IPS-20b (cell line): ENCODE data around the gene NUP210.

Source experiments
- H3K27ac ChIP-seq: one replicate; pipeline ENCODE4 v1.5.1; 2013; ENCODE audit warnings: low read length
- H3K27me3 ChIP-seq: 2 replicates; pipeline ENCODE4 v1.6.1; 2013; ENCODE audit warnings: mild to moderate bottlenecking, low read length, inconsistent platforms; ENCODE audit not compliant: insufficient read depth
- H3K36me3 ChIP-seq: 2 replicates; pipeline ENCODE4 v1.6.1; 2013; ENCODE audit warnings: low read depth, mild to moderate bottlenecking, inconsistent platforms, low read length, moderate library complexity; ENCODE audit not compliant: insufficient read depth
- H3K4me1 ChIP-seq: 2 replicates; pipeline ENCODE4 v1.6.1; 2013; ENCODE audit warnings: mild to moderate bottlenecking, control low read depth, inconsistent platforms, low read length, moderate library complexity; ENCODE audit not compliant: insufficient read depth
- H3K4me3 ChIP-seq: 2 replicates; pipeline ENCODE4 v1.5.1; 2013; ENCODE audit warnings: mild to moderate bottlenecking, low read length, inconsistent platforms
- H3K9ac ChIP-seq: 2 replicates; pipeline ENCODE4 v1.6.1; 2013; ENCODE audit warnings: low read depth, mild to moderate bottlenecking, inconsistent platforms, low read length, moderate library complexity
- H3K9me3 ChIP-seq: 2 replicates; pipeline ENCODE4 v1.6.1; 2013; ENCODE audit warnings: mild to moderate bottlenecking, low read depth, low read length, inconsistent platforms; ENCODE audit not compliant: insufficient read depth

NUP210 gene

GRCh38 chr3:13427662-13428603 lies 7.8 kb upstream of the NUP210 start:
- Histone ChIP-seq H3K27me3 (no peaks in the 10 kb centered on the region), H3K27ac (no peak overlapping the region), H3K4me1 (no peaks in the 10 kb centered on the region), H3K9me3 (peaks cover 4% of the 10 kb centered on the region; the same call in 1 of the 2 replicates), H3K36me3 (no peaks in the 10 kb centered on the region), H3K4me3 (no peak overlapping the region), H3K9ac (no peak overlapping the region)

DNA sequence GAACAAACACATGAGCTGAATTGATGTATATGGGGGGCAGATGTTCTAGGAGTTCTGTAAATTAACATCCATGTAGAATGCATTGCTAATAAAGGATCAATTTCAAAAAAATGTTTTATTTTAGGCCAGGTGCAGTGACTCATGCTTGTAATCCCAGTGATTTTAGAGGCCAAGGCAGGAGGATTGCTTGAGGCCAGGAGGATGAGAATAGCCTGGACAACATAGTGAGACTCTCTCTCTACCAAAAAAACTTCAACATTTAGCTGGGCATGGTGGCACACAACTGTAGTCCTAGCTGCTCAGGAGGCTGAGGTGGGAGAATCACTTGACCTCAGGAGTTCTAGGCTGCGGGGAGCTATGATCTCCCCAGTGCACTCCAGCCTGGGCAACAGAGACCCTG lies 6.5 kb upstream of the NUP210 start:
- peaks cover under 1% of the 10 kb centered on the region; the same call in 1 of the 2 replicates for H3K27me3 ChIP-seq
- no peak overlapping the region for H3K4me3 ChIP-seq
- no peaks in the 10 kb centered on the region for H3K4me1 ChIP-seq
- no peaks in the 10 kb centered on the region for H3K9me3 ChIP-seq
- H3K27ac ChIP-seq: no peak overlapping the region
- H3K9ac ChIP-seq: no peak overlapping the region
- H3K36me3 ChIP-seq: no peaks in the 10 kb centered on the region

- Histone ChIP-seq H3K36me3 (no peaks in the 10 kb centered on the region), H3K27me3 (peaks cover 10% of the 10 kb centered on the region), H3K4me1 (peaks cover 8% of the 10 kb centered on the region), H3K9me3 (no peaks in the 10 kb centered on the region), H3K4me3 (no peak overlapping the region), H3K9ac (no peak overlapping the region), H3K27ac (no peak overlapping the region)
These were observed 5.6 kb upstream of the NUP210 start for GRCh38 chr3:13425689-13426088.

DNA sequence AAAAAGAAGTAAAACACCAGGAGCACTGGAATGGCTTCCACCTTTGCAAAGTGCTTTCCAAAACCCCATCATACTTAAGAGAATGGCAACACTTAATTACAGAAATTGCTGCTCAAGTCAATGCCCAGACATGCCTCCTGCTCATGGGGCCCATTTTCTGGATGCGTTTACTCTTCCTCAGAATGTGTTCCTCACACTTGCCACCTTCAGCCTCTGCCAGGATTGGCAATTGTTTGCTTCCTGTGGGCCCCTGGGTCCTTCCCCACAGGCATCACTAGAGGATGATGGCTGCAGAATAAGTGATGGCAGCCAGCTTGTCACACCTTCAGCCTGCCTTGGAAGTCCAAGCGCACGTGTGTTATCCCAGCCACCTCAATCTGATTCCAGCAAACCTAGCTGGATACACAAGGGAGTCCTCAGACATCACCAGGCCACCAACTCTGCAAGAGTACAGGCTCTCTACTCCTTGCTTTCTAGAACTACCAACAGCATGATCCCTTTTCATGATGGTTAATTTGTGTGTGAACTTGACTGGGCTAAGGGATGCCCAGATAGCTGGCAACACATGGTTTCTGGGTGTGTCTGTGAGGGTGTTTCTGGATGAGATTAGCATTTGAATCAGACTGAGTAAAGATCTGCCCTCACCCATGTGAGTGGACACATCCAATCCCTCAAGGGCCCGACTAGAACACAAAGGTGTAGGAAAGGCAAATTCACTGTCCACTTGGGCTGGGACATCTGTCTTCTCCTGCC lies 4.9 kb upstream of the NUP210 start:
- H3K27me3 ChIP-seq: peaks cover 12% of the 10 kb centered on the region
- H3K9me3 ChIP-seq: no peaks in the 10 kb centered on the region
- no peak overlapping the region for H3K27ac ChIP-seq
- H3K36me3 ChIP-seq: no peaks in the 10 kb centered on the region
- peaks cover 9% of the 10 kb centered on the region for H3K4me1 ChIP-seq
- no peak overlapping the region for H3K9ac ChIP-seq
- H3K4me3 ChIP-seq: no peak overlapping the region

DNA sequence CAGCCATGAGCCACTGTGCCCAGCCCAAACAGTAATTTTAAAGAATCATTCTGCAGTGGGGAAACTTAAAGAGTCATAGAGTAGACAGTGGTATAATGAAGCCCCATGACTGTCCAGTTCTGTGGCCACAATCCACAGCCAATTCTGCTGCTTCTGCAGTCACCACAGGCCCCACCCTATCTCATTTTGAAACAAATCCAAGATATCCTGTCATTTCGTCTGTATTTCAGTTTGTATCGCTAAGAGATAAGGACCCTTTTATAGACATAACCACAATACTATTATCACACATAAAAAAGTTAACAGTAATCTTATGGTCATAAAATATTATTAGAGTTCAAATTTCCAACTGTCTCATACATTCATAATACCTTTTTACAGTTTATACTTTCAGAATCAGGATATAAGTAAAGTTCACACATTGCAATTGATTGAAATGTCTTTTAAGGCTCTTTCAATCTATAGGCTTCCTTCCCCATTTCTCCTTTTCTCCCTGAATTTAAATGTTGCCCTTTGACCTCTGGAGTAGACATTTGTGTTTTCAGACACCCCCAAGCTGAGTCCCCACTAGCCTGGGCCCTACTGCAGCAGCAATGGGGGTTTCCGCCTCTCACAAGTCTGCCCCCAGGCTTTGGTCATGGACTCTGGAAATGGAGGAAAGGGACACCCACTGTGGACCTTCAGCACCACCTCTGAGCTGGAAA lies 4.2 kb upstream of the NUP210 start:
- Histone ChIP-seq H3K4me1 (peaks cover 9% of the 10 kb centered on the region), H3K27me3 (peaks cover 14% of the 10 kb centered on the region), H3K27ac (no peak overlapping the region), H3K9me3 (no peaks in the 10 kb centered on the region), H3K9ac (no peak overlapping the region), H3K36me3 (no peaks in the 10 kb centered on the region), H3K4me3 (no peak overlapping the region)

- Histone ChIP-seq H3K9me3 (no peaks in the 10 kb centered on the region), H3K27ac (no peak overlapping the region), H3K36me3 (peaks cover 3% of the 10 kb centered on the region; the same call in 1 of the 2 replicates), H3K4me3 (peak overlapping the region; percentile 65), H3K27me3 (peaks cover 19% of the 10 kb centered on the region), H3K9ac (peak overlapping the region; percentile 67; the same call in 1 of the 2 replicates), H3K4me1 (peaks cover 9% of the 10 kb centered on the region)
These were observed 976 bp upstream of the NUP210 start for GRCh38 chr3:13420831-13421765.

DNA sequence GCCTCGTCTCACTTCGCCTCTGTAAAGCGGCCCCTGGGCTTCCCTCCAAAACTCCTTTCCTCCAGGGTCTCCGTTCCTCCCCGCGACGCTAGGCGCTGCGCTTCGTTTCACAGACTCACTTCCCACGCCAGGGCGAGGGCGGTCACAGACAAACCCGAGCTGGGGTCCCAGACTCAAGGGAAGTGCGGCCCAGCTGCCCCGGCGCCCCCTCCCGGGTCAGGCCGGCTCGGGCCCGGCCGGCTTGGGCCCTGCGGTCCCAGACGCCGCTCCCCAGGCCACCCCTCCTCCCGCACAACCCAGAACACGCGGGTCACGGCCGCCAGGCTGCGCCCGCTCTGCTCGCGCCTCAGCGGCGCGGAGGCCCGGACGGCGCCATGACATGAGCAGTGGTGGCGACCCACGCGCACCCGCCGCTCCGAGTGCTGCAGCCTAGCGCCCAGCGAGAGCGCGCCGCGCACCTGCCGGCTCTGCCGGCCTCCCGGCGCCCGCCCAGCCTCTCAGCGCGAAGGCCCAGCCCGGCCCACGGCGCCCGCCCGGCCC lies 547 bp downstream of the NUP210 start:
- Histone ChIP-seq H3K9ac (peak overlapping the region; percentile 75), H3K27ac (no peak overlapping the region), H3K4me1 (peaks cover 9% of the 10 kb centered on the region), H3K9me3 (no peaks in the 10 kb centered on the region), H3K4me3 (peak overlapping the region; percentile 81), H3K27me3 (peaks cover 19% of the 10 kb centered on the region), H3K36me3 (peaks cover 3% of the 10 kb centered on the region; the same call in 1 of the 2 replicates)

- Histone ChIP-seq H3K4me1 (peaks cover 9% of the 10 kb centered on the region), H3K27me3 (peaks cover 19% of the 10 kb centered on the region), H3K4me3 (no peak overlapping the region), H3K9me3 (no peaks in the 10 kb centered on the region), H3K36me3 (peaks cover 3% of the 10 kb centered on the region; the same call in 1 of the 2 replicates), H3K27ac (no peak overlapping the region), H3K9ac (no peak overlapping the region)
These were observed 2.8 kb downstream of the NUP210 start for GRCh38 chr3:13417166-13417947.

DNA sequence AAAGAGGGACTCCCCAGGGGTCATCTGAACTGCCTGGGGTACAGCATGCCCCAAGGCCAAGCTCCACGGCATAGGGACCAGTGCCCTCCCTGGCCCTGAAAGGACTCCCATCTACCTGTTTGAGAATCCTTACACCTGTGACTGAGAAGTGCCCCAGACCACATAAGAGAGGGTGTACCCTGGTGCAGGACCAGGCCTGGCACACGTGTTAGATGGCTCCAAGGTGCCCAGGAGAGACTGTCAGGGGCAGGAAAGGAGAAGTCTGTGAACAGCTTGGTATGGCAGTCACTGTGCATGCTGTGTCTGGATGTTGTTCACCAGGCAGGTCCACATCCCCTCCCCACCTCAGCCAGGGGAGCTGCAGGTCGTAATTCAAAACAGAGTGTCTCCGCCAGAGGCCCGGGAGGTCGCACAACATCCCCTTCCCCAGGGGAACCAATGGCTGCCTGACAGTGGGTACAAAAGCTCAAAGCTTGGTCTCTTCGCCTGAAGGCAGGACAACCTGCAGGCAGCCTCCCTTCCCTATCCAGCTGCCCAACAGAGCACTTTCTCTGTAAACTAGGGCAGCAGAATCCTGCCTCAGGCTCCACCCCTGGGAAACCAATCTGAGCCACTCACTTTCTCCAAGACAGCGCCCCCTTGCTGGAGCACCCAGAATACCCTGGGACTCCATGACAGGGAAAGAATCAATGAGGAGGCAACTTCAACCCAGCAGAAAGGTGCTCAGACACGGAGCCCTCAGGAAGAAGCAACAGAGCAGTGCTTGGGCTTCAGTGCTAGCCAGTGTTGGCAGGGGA lies 3.9 kb downstream of the NUP210 start:
- Histone ChIP-seq H3K27ac (no peak overlapping the region), H3K9ac (no peak overlapping the region)

More for the DNA sequence above, 3.9 kb downstream of the NUP210 start:
- Histone ChIP-seq H3K4me1 (peaks cover 5% of the 10 kb centered on the region), H3K4me3 (no peak overlapping the region), H3K36me3 (peaks cover 3% of the 10 kb centered on the region; the same call in 1 of the 2 replicates), H3K27me3 (peaks cover 15% of the 10 kb centered on the region), H3K9me3 (no peaks in the 10 kb centered on the region)
